Inferior parietal cortex (tissue), 1 donor: Measurements from ENCODE around the gene SAMD4B.

Source experiments
- DNase-seq: peaks from one replicate; pipeline ENCODE4 v3.0.0-alpha.2; 2016; ENCODE audit errors: extremely low spot score

Gene SAMD4B

GRCh38 chr19:39427707-39428106 is 85.5 kb downstream of the SAMD4B start:
- DNase-seq: no peak

- no peak for DNase-seq
These were observed 86.3 kb downstream of the SAMD4B start for GRCh38 chr19:39428283-39429112.

GRCh38 chr19:39430675-39431593 is 88.7 kb downstream of the SAMD4B start:
- no peak for DNase-seq

- DNase-seq: no peak
These were observed 90.4 kb downstream of the SAMD4B start for GRCh38 chr19:39432677-39433025.

GRCh38 chr19:39433480-39434079 is 91.4 kb downstream of the SAMD4B start:
- DNase-seq: no peak

- DNase-seq: no peak
These were observed 92.2 kb downstream of the SAMD4B start for GRCh38 chr19:39434123-39435076.
